ENCODE measurements around the gene GAK. TPM values are rescaled to one million over a fixed set of nuclear protein-coding genes. Genes with fewer than 3 reads are reported as not detected.

GAK gene
- polyA plus RNA-seq, 1 donor from 2014 or later: 58.8 TPM

- no peaks in the 10 kb centered on the region for H3K79me2 ChIP-seq (replicated peaks; ENCODE audit: insufficient read depth, low read length)
- H3K36me3 ChIP-seq (ENCODE audit: insufficient read depth, low read length): no peaks in the 10 kb centered on the region
- no peaks in the 10 kb centered on the region for H3K27me3 ChIP-seq (ENCODE audit: insufficient read depth, low read depth, low read length)
- no peak for TF ChIP-seq REST (IDR thresholded peaks at IDR 0.05; ENCODE audit: borderline replicate concordance)
- TF ChIP-seq CTCF (IDR thresholded peaks at IDR 0.05; ENCODE audit: poor library complexity, severe bottlenecking): no peak
- TF ChIP-seq SMC3 (conservative IDR thresholded peaks at IDR 0.05; ENCODE audit: poor library complexity): no peak
- TF ChIP-seq RAD21 (conservative IDR thresholded peaks at IDR 0.05): no peak
- no peak for TF ChIP-seq MXI1 (conservative IDR thresholded peaks at IDR 0.05; ENCODE audit: poor library complexity, severe bottlenecking)
- no peak for TF ChIP-seq TAF1 (IDR thresholded peaks at IDR 0.05; ENCODE audit: low read depth)
- TF ChIP-seq EP300 (conservative IDR thresholded peaks at IDR 0.05; ENCODE audit: poor library complexity, severe bottlenecking): no peak
- no peak for TF ChIP-seq POLR2AphosphoS5 (IDR thresholded peaks at IDR 0.05)
- TF ChIP-seq EZH2 (IDR thresholded peaks at IDR 0.05; ENCODE audit: borderline replicate concordance, insufficient read depth, low read length, poor library complexity, severe bottlenecking): no peak
- H3K4me3 ChIP-seq (ENCODE audit: low read length): no peak overlapping the region
- H3F3A ChIP-seq (ENCODE audit: insufficient read depth, low read length, poor library complexity, severe bottlenecking): no peaks in the 10 kb centered on the region
- no peak overlapping the region for H2AFZ ChIP-seq (ENCODE audit: low read depth, low read length)
- no peaks in the 10 kb centered on the region for H3K9me2 ChIP-seq (ENCODE audit: insufficient read depth, low read length)
- H4K20me1 ChIP-seq (ENCODE audit: insufficient read depth): no peaks in the 10 kb centered on the region
- no peak overlapping the region for H3K4me2 ChIP-seq (ENCODE audit: low read length)
- H3K9ac ChIP-seq (ENCODE audit: low read length): no peak overlapping the region
- H3K27ac ChIP-seq (ENCODE audit: low read length): no peak overlapping the region
- no peaks in the 10 kb centered on the region for H3K9me3 ChIP-seq (ENCODE audit: low read length)
These were observed 56.9 kb downstream of the GAK start for GRCh38 chr4:874971-875817.

DNA sequence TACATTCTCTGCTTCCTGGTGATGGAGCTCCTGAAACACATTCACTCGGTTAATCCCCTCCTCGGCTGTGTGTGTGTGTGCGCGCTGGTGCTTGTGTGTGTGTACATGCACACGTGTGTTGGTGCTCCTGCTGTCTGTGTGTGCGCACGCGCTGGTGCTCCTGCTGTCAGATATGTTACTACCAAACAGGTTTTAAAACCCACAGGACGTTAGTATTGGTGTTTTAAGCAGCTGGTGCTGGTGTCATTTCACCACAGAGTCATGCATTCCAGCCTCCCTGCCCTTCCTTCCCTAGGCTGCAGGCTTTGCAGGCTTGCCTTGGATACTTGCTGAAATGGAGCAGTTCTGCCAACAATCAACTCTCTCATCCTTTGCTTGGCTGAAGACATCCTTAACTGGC lies 58.1 kb downstream of the GAK start:
- no peaks in the 10 kb centered on the region for H3K9me3 ChIP-seq (ENCODE audit: low read length)
- H3K27me3 ChIP-seq (ENCODE audit: insufficient read depth, low read depth, low read length): no peaks in the 10 kb centered on the region
- H3K27ac ChIP-seq (ENCODE audit: low read length): no peak overlapping the region
- H3K9me2 ChIP-seq (ENCODE audit: insufficient read depth, low read length): no peaks in the 10 kb centered on the region
- no peak overlapping the region for H3K4me2 ChIP-seq (ENCODE audit: low read length)
- no peaks in the 10 kb centered on the region for H3F3A ChIP-seq (ENCODE audit: insufficient read depth, low read length, poor library complexity, severe bottlenecking)
- H3K79me2 ChIP-seq (replicated peaks; ENCODE audit: insufficient read depth, low read length): no peaks in the 10 kb centered on the region
- no peak overlapping the region for H3K9ac ChIP-seq (ENCODE audit: low read length)
- TF ChIP-seq EP300 (conservative IDR thresholded peaks at IDR 0.05; ENCODE audit: poor library complexity, severe bottlenecking): no peak
- no peak for TF ChIP-seq MXI1 (conservative IDR thresholded peaks at IDR 0.05; ENCODE audit: poor library complexity, severe bottlenecking)
- TF ChIP-seq CTCF (IDR thresholded peaks at IDR 0.05; ENCODE audit: poor library complexity, severe bottlenecking): no peak
- no peak for TF ChIP-seq EZH2 (IDR thresholded peaks at IDR 0.05; ENCODE audit: borderline replicate concordance, insufficient read depth, low read length, poor library complexity, severe bottlenecking)
- TF ChIP-seq RAD21 (conservative IDR thresholded peaks at IDR 0.05): no peak
- TF ChIP-seq REST (IDR thresholded peaks at IDR 0.05; ENCODE audit: borderline replicate concordance): no peak
- TF ChIP-seq POLR2AphosphoS5 (IDR thresholded peaks at IDR 0.05): no peak
- no peak for TF ChIP-seq SMC3 (conservative IDR thresholded peaks at IDR 0.05; ENCODE audit: poor library complexity)
- TF ChIP-seq TAF1 (IDR thresholded peaks at IDR 0.05; ENCODE audit: low read depth): no peak
- no peak overlapping the region for H2AFZ ChIP-seq (ENCODE audit: low read depth, low read length)
- H4K20me1 ChIP-seq (ENCODE audit: insufficient read depth): no peaks in the 10 kb centered on the region
- no peaks in the 10 kb centered on the region for H3K36me3 ChIP-seq (ENCODE audit: insufficient read depth, low read length)
- no peak overlapping the region for H3K4me3 ChIP-seq (ENCODE audit: low read length)
